BE2C (cell line): ENCODE results near the gene AGAP1.

ENCODE experiments used
- DNase-seq: peaks from one replicate; pipeline ENCODE4 v3.0.0-alpha.2; 2020
- H3K27me3 ChIP-seq: fragments of 250-450 bp; sonication (Bioruptor Pico); 2 replicates; pipeline ENCODE4 v1.5.1; 2020; ENCODE audit warnings: mild to moderate bottlenecking
- H3K36me3 ChIP-seq: fragments of 250-450 bp; sonication (Bioruptor Pico); 2 replicates; pipeline ENCODE4 v1.5.1; 2020; ENCODE audit warnings: mild to moderate bottlenecking
- H3K4me1 ChIP-seq: fragments of 250-450 bp; sonication (Bioruptor Pico); 2 replicates; pipeline ENCODE4 v1.5.1; 2020
- H3K4me3 ChIP-seq: 2 replicates; pipeline ENCODE4 v1.5.1; 2011; ENCODE audit warnings: low read depth, low read length
- H3K9me3 ChIP-seq: fragments of 250-450 bp; sonication (Bioruptor Pico); 2 replicates; pipeline ENCODE4 v1.5.1; 2020
- CTCF ChIP-seq: IDR thresholded peaks from 2 replicates; pipeline ENCODE4 v1.5.1; 2012; ENCODE audit warnings: mild to moderate bottlenecking, low read depth, low read length

The AGAP1 gene

GRCh38 chr2:235587202-235587601, 93.4 kb downstream of the AGAP1 start:
- no peak for DNase-seq
- no peak overlapping the region for H3K4me3 ChIP-seq
- no peak for TF ChIP-seq CTCF
- H3K27me3 ChIP-seq: no peaks in the 10 kb centered on the region
- H3K9me3 ChIP-seq: no peaks in the 10 kb centered on the region
- no peaks in the 10 kb centered on the region for H3K4me1 ChIP-seq
- H3K36me3 ChIP-seq: no peaks in the 10 kb centered on the region

DNA sequence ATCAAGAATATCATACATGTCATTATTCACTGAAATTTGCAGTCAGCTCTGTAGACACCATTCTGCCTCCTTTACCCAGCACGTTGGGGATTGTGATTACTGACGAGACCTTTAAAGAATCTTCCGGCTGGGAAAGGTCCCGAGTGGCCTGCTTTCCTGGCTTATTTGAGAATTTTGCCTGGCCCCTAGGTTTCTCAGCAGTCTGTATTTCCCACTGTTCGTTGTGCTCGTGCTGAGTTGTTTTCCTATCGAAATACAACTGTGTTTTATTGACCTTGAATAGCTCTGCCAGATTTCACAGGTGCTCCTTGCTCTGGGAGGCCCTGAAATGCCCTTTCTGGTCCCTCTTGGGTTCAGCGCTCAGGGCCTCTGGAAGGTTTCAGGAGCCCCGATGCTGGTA, 94.9 kb downstream of the AGAP1 start:
- no peak for DNase-seq
- H3K4me3 ChIP-seq: no peak overlapping the region
- TF ChIP-seq CTCF: no peak
- no peaks in the 10 kb centered on the region; the same call in 1 of the 2 replicates for H3K4me1 ChIP-seq
- H3K9me3 ChIP-seq: no peaks in the 10 kb centered on the region
- no peaks in the 10 kb centered on the region for H3K36me3 ChIP-seq
- no peaks in the 10 kb centered on the region for H3K27me3 ChIP-seq

DNA sequence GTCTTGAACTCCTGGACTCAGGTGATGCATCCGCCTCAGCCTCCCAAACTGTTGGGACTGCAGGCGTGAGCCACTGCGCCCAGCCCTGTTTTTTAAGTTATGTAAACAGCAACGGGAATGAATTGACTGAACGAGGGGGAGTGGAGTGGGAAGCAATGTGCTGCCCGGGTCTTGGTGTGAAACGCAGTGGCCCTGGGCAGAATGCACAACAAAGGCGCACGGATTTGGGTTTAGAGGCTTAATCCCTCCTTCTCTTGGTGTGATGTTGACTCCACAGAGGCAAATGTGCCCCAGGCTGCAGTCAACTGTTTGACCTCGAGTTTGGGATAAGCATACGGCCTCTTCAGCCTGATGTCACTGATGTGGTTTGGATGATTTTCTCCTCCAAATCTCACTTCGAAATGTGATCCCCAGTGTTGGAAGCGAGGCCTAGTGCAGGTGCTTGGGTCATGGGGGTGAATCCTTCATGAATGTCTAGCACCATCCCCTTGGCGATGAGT, 97.4 kb downstream of the AGAP1 start:
- Histone ChIP-seq H3K4me1 (no peaks in the 10 kb centered on the region; the same call in 1 of the 2 replicates), H3K27me3 (no peaks in the 10 kb centered on the region), H3K9me3 (no peaks in the 10 kb centered on the region), H3K36me3 (no peaks in the 10 kb centered on the region), H3K4me3 (no peak overlapping the region)
- no peak for DNase-seq
- no peak for TF ChIP-seq CTCF

- no peak overlapping the region for H3K4me3 ChIP-seq
- DNase-seq: no peak
- H3K4me1 ChIP-seq: no peaks in the 10 kb centered on the region; the same call in 1 of the 2 replicates
- H3K36me3 ChIP-seq: no peaks in the 10 kb centered on the region
- no peak for TF ChIP-seq CTCF
- H3K27me3 ChIP-seq: no peaks in the 10 kb centered on the region
- no peaks in the 10 kb centered on the region for H3K9me3 ChIP-seq
These were observed 98.1 kb downstream of the AGAP1 start for GRCh38 chr2:235591921-235592320.

DNA sequence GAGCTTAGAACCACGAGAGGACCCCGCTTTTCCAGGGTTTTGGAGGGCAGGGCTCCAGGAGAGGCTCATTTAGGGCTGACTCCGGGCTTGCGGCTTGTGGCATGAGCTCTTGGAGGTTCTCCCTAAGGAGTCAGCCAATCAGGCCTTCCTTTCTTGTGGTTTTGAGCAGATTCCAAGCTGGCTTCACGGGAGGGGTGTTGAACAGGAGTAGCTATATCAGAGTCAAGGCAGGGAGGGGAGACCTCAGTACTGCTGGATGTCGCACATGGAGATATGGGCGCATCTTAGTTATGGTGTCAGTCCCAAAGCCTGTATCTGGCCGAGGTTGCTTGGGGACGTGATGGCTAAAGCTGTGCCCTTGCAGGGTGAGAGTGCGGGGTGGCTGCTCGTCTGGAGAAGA, 98.6 kb downstream of the AGAP1 start:
- no peak for DNase-seq
- TF ChIP-seq CTCF: no peak
- no peak overlapping the region for H3K4me3 ChIP-seq
- no peaks in the 10 kb centered on the region; the same call in 1 of the 2 replicates for H3K4me1 ChIP-seq
- H3K27me3 ChIP-seq: no peaks in the 10 kb centered on the region
- no peaks in the 10 kb centered on the region for H3K36me3 ChIP-seq
- H3K9me3 ChIP-seq: no peaks in the 10 kb centered on the region

- DNase-seq: no peak
- no peak for TF ChIP-seq CTCF
- Histone ChIP-seq H3K27me3 (no peaks in the 10 kb centered on the region), H3K36me3 (no peaks in the 10 kb centered on the region), H3K9me3 (no peaks in the 10 kb centered on the region), H3K4me1 (no peaks in the 10 kb centered on the region; the same call in 1 of the 2 replicates), H3K4me3 (no peak overlapping the region)
These were observed 99.0 kb downstream of the AGAP1 start for GRCh38 chr2:235592836-235593235.
